ENCODE measurements around the gene FGFRL1.

FGFRL1 gene

GRCh38 chr4:1058198-1058996, 47.0 kb downstream of the FGFRL1 start:
- TF ChIP-seq FOXP2 (optimal IDR thresholded peaks at IDR 0.05; ENCODE audit: borderline replicate concordance, extremely low read depth, extremely low read length, insufficient read depth) = no peak
- TF ChIP-seq REST (IDR thresholded peaks at IDR 0.05; ENCODE audit: insufficient read depth in 1 of 2, low read depth in 2 of 2, low read length in 2 of 2) = no peak
- no peak for TF ChIP-seq POLR2AphosphoS5 (IDR thresholded peaks at IDR 0.05; ENCODE audit: low read depth, low read length)
- no peak for TF ChIP-seq TAF1 (IDR thresholded peaks at IDR 0.05; ENCODE audit: borderline replicate concordance, insufficient read depth, low read length)
- TF ChIP-seq SIN3A (IDR thresholded peaks at IDR 0.05; ENCODE audit: borderline replicate concordance, insufficient read depth, low read length) = no peak

- no peak for TF ChIP-seq FOXP2 (optimal IDR thresholded peaks at IDR 0.05; ENCODE audit: borderline replicate concordance, extremely low read depth, extremely low read length, insufficient read depth)
Observed at GRCh38 chr4:1058997-1059665, 47.7 kb downstream of the FGFRL1 start.

- TF ChIP-seq REST (IDR thresholded peaks at IDR 0.05; ENCODE audit: insufficient read depth in 1 of 2, low read depth in 2 of 2, low read length in 2 of 2) (no peak), FOXP2 (optimal IDR thresholded peaks at IDR 0.05; ENCODE audit: borderline replicate concordance, extremely low read depth, extremely low read length, insufficient read depth) (no peak), SIN3A (IDR thresholded peaks at IDR 0.05; ENCODE audit: borderline replicate concordance, insufficient read depth, low read length) (no peak), TAF1 (IDR thresholded peaks at IDR 0.05; ENCODE audit: borderline replicate concordance, insufficient read depth, low read length) (no peak), POLR2AphosphoS5 (IDR thresholded peaks at IDR 0.05; ENCODE audit: low read depth, low read length) (no peak)
Observed at GRCh38 chr4:1060121-1060520, 48.7 kb downstream of the FGFRL1 start.

- TF ChIP-seq FOXP2 (optimal IDR thresholded peaks at IDR 0.05; ENCODE audit: borderline replicate concordance, extremely low read depth, extremely low read length, insufficient read depth) = no peak
- TF ChIP-seq SIN3A (IDR thresholded peaks at IDR 0.05; ENCODE audit: borderline replicate concordance, insufficient read depth, low read length) = no peak
- no peak for TF ChIP-seq TAF1 (IDR thresholded peaks at IDR 0.05; ENCODE audit: borderline replicate concordance, insufficient read depth, low read length)
- no peak for TF ChIP-seq POLR2AphosphoS5 (IDR thresholded peaks at IDR 0.05; ENCODE audit: low read depth, low read length)
- TF ChIP-seq REST (IDR thresholded peaks at IDR 0.05; ENCODE audit: insufficient read depth in 1 of 2, low read depth in 2 of 2, low read length in 2 of 2) = no peak
Observed at GRCh38 chr4:1060621-1061020, 49.2 kb downstream of the FGFRL1 start.

- TF ChIP-seq FOXP2 (optimal IDR thresholded peaks at IDR 0.05; ENCODE audit: borderline replicate concordance, extremely low read depth, extremely low read length, insufficient read depth) (no peak), SIN3A (IDR thresholded peaks at IDR 0.05; ENCODE audit: borderline replicate concordance, insufficient read depth, low read length) (no peak), REST (IDR thresholded peaks at IDR 0.05; ENCODE audit: insufficient read depth in 1 of 2, low read depth in 2 of 2, low read length in 2 of 2) (no peak), POLR2AphosphoS5 (IDR thresholded peaks at IDR 0.05; ENCODE audit: low read depth, low read length) (no peak), TAF1 (IDR thresholded peaks at IDR 0.05; ENCODE audit: borderline replicate concordance, insufficient read depth, low read length) (no peak)
Observed at GRCh38 chr4:1061056-1061700, 49.8 kb downstream of the FGFRL1 start.
